Measurements from ENCODE around the gene PELO. TPM values are rescaled to one million over a fixed set of nuclear protein-coding genes. Genes with fewer than 3 reads are reported as not detected.
A peak's percentile ranks its signal among the peaks of the same experiment; 100 is the strongest.

PELO gene
- polyA plus RNA-seq, 1 donor (not counting 4 experiments of a cell fraction or from before 2014, with no cell fraction given) = 10.6 TPM

DNA sequence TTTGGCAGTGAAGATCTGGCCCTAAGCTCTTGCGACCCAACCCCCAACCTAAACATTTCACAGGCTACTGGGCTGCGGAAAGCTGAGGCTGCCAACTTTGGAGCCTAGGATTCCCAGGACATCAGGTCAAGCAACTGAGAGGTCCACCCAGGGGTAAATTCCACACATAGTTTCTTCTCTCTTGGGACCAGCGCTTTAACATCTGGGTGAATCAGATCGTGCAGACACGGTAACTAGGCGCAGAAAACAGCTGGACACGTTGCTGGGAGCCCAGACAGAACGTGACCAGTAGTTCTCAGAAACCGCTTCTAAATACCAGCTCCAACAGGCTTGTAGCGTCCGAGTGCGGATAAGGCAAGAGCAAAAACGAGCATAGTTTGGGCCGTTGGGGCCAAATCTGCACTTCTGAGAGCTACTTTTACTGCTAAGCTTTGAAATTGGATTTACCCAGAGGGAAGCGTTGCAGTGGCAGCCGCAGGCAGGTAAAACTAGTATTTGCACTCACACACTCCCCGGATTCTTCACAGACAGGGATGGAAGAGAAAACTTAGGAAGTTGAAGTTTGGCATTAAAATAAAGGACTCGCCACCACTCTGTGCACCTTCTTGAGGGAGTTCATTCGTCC, 11.8 kb downstream of the PELO start:
- H3K4me1 ChIP-seq (ENCODE audit: control insufficient read depth, extremely low read depth, insufficient read depth, low read length) = peaks cover 20% of the 10 kb centered on the region
- dilution Hi-C loops (cut with MboI; ENCODE audit: extremely low pct_ligation_motif_present, low sequenced_read_pairs) = no loop called here

DNA sequence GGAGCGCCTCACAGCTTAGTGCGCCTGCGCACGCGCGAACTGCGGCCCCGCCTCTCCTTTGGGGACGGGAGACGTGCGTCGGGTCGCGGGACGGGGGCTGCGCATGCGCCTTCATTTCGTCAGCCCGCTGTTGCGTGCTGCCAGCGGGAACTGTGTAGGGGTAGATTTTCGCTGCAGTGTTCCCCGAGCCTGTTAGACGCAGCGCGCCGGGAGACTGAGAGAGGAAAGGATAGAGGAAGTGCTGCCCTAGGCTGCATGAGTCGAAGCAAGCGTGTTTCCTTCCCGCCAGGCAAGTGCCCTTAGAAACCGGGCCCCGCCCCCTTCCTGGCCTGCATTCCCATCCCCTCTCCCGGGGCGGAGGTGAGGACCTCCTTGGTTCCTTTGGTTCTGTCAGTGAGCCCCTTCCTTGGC, 12.3 kb downstream of the PELO start:
- DNase-seq (ENCODE audit: low read depth, low spot score) = peak; percentile 67
- Histone ChIP-seq H3K4me3 (ENCODE audit: control insufficient read depth in 2 of 3, extremely low read depth in 1 of 3, insufficient read depth in 2 of 3, low read depth in 1 of 3, low read length in 3 of 3) (peak overlapping the region; percentile 50 to 92 (median 81)), H3K27me3 (ENCODE audit: control insufficient read depth, extremely low read depth, insufficient read depth, low read length) (no peaks in the 10 kb centered on the region), H3K4me2 (ENCODE audit: control insufficient read depth, extremely low read depth, insufficient read depth, low read depth, low read length) (peak overlapping the region; percentile 80), H3K9ac (ENCODE audit: control insufficient read depth, extremely low read depth, insufficient read depth, low read length) (peak overlapping the region; percentile 77), H2AFZ (ENCODE audit: control insufficient read depth, low read length) (peak overlapping the region; percentile 87), H3K27ac (ENCODE audit: control insufficient read depth, insufficient read depth, low read length) (peak overlapping the region; percentile 89), H3K9me1 (ENCODE audit: control insufficient read depth, extremely low read depth, insufficient read depth, low read length) (no peaks in the 10 kb centered on the region), H3K9me3 (ENCODE audit: control insufficient read depth, low read depth, low read length) (no peaks in the 10 kb centered on the region), H3K79me2 (ENCODE audit: control insufficient read depth, insufficient read depth, low read length) (peaks cover 41% of the 10 kb centered on the region), H3K36me3 (ENCODE audit: control insufficient read depth in 2 of 2, extremely low read depth in 1 of 2, insufficient read depth in 2 of 2, low read length in 2 of 2) (peaks cover under 1 to 6% of the 10 kb centered on the region in 2 experiments), H3K4me1 (ENCODE audit: control insufficient read depth, extremely low read depth, insufficient read depth, low read length) (peaks cover 20% of the 10 kb centered on the region), H4K20me1 (ENCODE audit: control insufficient read depth, extremely low read depth, insufficient read depth, low read length) (peaks cover 4% of the 10 kb centered on the region)
- dilution Hi-C loops (cut with MboI; ENCODE audit: extremely low pct_ligation_motif_present, low sequenced_read_pairs) = no loop called here
- FAIRE-seq = peak; percentile 78
- TF ChIP-seq, protein P1, sequence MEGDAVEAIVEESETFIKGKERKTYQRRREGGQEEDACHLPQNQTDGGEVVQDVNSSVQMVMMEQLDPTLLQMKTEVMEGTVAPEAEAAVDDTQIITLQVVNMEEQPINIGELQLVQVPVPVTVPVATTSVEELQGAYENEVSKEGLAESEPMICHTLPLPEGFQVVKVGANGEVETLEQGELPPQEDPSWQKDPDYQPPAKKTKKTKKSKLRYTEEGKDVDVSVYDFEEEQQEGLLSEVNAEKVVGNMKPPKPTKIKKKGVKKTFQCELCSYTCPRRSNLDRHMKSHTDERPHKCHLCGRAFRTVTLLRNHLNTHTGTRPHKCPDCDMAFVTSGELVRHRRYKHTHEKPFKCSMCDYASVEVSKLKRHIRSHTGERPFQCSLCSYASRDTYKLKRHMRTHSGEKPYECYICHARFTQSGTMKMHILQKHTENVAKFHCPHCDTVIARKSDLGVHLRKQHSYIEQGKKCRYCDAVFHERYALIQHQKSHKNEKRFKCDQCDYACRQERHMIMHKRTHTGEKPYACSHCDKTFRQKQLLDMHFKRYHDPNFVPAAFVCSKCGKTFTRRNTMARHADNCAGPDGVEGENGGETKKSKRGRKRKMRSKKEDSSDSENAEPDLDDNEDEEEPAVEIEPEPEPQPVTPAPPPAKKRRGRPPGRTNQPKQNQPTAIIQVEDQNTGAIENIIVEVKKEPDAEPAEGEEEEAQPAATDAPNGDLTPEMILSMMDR (optimal IDR thresholded peaks at IDR 0.05 in 1 of 3, IDR thresholded peaks at IDR 0.05 in 1 of 3, conservative IDR thresholded peaks at IDR 0.05 in 1 of 3; ENCODE audit: extremely low read depth in 1 of 3, insufficient read depth in 2 of 3, low read length in 3 of 3) = no peak
- no peak for TF ChIP-seq EZH2 (IDR thresholded peaks at IDR 0.05; ENCODE audit: low read length)

More for the DNA sequence above, 11.8 kb downstream of the PELO start:
- no peaks in the 10 kb centered on the region for H3K9me1 ChIP-seq (ENCODE audit: control insufficient read depth, extremely low read depth, insufficient read depth, low read length)
- H3K4me2 ChIP-seq (ENCODE audit: control insufficient read depth, extremely low read depth, insufficient read depth, low read depth, low read length) = peak overlapping the region; percentile 80
- no peaks in the 10 kb centered on the region for H3K9me3 ChIP-seq (ENCODE audit: control insufficient read depth, low read depth, low read length)
- peak overlapping the region; percentile 89 for H3K27ac ChIP-seq (ENCODE audit: control insufficient read depth, insufficient read depth, low read length)
- DNase-seq (ENCODE audit: low read depth, low spot score) (no peak), FAIRE-seq (no peak)
- peak overlapping the region; percentile 87 for H2AFZ ChIP-seq (ENCODE audit: control insufficient read depth, low read length)
- no peaks in the 10 kb centered on the region for H3K27me3 ChIP-seq (ENCODE audit: control insufficient read depth, extremely low read depth, insufficient read depth, low read length)
- peaks cover 4% of the 10 kb centered on the region for H4K20me1 ChIP-seq (ENCODE audit: control insufficient read depth, extremely low read depth, insufficient read depth, low read length)
- H3K79me2 ChIP-seq (ENCODE audit: control insufficient read depth, insufficient read depth, low read length) = peaks cover 38% of the 10 kb centered on the region
- H3K4me3 ChIP-seq (ENCODE audit: control insufficient read depth in 2 of 3, extremely low read depth in 1 of 3, insufficient read depth in 2 of 3, low read depth in 1 of 3, low read length in 3 of 3) = peak overlapping the region; percentile 50 to 92 (median 81)
- peaks cover 0 to 6% of the 10 kb centered on the region in 2 experiments for H3K36me3 ChIP-seq (ENCODE audit: control insufficient read depth in 2 of 2, extremely low read depth in 1 of 2, insufficient read depth in 2 of 2, low read length in 2 of 2)
- peak overlapping the region; percentile 77 for H3K9ac ChIP-seq (ENCODE audit: control insufficient read depth, extremely low read depth, insufficient read depth, low read length)
- TF ChIP-seq, protein P1 (optimal IDR thresholded peaks at IDR 0.05 in 1 of 3, IDR thresholded peaks at IDR 0.05 in 1 of 3, conservative IDR thresholded peaks at IDR 0.05 in 1 of 3; ENCODE audit: extremely low read depth in 1 of 3, insufficient read depth in 2 of 3, low read length in 3 of 3) = no peak
- no peak for TF ChIP-seq EZH2 (IDR thresholded peaks at IDR 0.05; ENCODE audit: low read length)
